ENCODE data around the gene MYDGF.

MYDGF gene

DNA sequence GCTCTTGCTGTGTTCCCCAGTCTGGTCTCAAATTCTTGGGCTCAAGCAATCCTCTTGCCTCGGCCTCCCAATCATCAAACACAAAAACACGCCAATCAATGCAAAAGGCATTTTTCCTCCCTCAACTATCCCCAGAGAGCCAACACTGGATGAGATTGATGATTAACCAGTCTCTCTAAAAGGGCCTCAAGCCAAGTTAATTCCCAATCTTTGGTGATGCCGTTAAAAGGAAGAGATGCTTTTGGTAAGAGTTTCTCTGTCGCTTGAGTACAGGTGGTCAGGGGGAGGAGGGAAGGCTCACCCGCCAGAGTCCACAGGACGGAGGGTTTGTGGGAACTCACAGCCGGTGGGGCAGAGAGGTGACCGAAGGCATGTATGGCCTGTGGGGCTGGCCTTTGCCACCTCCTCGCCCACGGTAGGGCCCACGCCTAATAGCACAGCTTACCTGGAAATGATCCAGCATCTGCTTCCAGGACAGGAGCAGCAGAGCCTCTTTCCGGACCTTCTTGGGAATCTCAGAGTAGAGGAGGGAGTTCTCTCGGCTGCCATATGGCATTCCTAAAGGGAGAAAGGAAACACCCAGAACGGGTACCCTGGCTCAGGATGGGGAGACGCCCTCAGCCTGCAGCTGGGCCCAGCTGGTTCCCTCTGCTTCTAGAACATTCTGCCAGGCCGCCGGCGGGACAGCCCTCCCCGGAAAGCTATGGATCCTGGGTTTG lies 35.4 kb upstream of the MYDGF start:
- H3K4me3 ChIP-seq (ENCODE audit: low read depth, low read length) = no peak overlapping the region

GRCh38 chr19:4704317-4704673 lies 34.2 kb upstream of the MYDGF start:
- H3K4me3 ChIP-seq (ENCODE audit: low read depth, low read length) = no peak overlapping the region
- no peak for TF ChIP-seq CTCF (IDR thresholded peaks at IDR 0.05; ENCODE audit: low read depth, low read length)

More for the DNA sequence above, 35.4 kb upstream of the MYDGF start:
- TF ChIP-seq CTCF (IDR thresholded peaks at IDR 0.05; ENCODE audit: low read depth, low read length) = no peak

DNA sequence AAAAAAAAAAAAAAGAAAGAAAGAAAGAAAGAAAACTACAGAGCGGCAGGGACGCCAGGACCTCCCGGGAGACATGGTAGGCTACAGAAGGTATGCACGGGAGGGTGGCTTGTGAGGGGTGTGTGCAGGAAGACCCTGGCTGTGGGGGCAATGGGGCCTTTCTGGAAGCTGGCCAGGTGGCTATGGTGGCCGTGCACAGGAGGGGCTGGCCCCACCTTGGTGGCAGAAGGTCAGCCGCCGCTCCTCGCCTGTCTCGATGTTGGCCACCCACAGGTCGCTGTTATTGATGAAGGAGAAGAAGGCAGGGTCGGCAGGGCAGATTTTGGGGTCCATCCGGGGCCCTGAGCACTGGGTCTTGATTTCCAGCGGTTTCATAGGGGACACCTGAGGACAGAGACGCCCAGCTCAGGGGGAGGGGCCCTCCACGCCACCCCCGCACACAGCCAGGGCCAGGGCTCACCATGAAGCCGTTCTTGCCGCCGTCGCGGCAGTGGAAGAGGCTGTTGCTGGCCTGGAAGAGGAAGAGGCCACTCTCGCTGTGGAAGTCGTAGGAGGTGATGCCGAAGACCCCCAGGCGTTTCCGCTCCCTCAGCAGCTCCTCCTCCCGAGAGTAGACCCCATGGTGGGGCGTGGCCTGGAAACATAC lies 33.7 kb upstream of the MYDGF start:
- no peak overlapping the region for H3K4me3 ChIP-seq (ENCODE audit: low read depth, low read length)
- TF ChIP-seq CTCF (IDR thresholded peaks at IDR 0.05; ENCODE audit: low read depth, low read length) = no peak

DNA sequence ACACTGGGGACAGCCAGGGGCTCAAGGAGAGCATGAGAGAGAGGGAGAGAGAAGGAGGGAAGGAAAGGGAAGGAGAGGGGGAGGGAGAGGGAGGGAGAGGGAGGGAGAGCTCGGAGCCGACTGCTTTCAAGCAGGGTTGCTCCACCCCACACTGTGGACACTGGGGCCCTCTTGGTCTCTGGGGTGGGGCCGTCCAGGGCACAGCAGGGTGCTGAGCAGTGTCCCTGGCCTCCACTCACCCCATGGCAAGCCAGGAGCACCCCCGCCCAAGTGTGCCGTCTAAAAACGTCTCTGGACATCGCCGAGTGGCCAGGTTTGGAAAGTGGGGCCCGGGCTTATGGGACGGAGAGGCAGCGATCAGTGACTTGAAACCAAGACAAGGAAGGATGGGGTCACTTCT lies 32.6 kb upstream of the MYDGF start:
- TF ChIP-seq CTCF (IDR thresholded peaks at IDR 0.05; ENCODE audit: low read depth, low read length) = no peak
- H3K4me3 ChIP-seq (ENCODE audit: low read depth, low read length) = no peak overlapping the region

DNA sequence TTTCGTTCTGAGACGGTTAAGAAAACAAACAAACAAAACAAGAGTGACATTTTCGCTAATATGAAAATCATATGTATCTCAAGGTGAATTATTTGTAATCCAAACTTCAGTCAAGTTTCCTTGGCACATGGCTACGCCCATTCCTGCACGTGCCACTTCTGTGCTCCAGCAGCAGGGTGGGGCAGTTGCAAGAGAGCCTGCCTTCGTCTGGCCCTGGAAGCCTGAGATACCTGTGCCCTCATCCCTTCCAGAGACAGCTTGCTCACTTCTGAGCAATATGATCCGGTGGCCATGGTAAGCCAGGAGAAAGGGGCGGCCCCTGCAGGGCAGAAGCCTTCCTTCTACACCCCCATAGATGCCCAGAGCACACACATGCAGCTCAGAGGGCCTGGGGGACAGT lies 31.4 kb upstream of the MYDGF start:
- TF ChIP-seq CTCF (IDR thresholded peaks at IDR 0.05; ENCODE audit: low read depth, low read length) = no peak
- no peak overlapping the region for H3K4me3 ChIP-seq (ENCODE audit: low read depth, low read length)

DNA sequence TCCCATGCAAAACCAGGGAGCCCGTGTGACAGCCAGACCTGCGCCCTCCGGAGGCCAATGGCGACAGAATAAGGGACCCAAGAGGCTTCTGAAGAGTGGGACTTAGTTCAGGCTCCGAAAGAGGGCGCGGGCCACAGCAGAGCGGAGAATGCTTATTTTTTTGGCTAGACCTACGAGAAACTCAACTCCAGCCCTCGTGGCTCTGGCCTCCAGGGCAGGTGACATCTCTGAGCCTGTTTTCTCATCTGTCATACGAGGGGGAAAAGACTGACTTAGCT lies 30.5 kb upstream of the MYDGF start:
- TF ChIP-seq CTCF (IDR thresholded peaks at IDR 0.05; ENCODE audit: low read depth, low read length) = no peak
- H3K4me3 ChIP-seq (ENCODE audit: low read depth, low read length) = no peak overlapping the region

DNA sequence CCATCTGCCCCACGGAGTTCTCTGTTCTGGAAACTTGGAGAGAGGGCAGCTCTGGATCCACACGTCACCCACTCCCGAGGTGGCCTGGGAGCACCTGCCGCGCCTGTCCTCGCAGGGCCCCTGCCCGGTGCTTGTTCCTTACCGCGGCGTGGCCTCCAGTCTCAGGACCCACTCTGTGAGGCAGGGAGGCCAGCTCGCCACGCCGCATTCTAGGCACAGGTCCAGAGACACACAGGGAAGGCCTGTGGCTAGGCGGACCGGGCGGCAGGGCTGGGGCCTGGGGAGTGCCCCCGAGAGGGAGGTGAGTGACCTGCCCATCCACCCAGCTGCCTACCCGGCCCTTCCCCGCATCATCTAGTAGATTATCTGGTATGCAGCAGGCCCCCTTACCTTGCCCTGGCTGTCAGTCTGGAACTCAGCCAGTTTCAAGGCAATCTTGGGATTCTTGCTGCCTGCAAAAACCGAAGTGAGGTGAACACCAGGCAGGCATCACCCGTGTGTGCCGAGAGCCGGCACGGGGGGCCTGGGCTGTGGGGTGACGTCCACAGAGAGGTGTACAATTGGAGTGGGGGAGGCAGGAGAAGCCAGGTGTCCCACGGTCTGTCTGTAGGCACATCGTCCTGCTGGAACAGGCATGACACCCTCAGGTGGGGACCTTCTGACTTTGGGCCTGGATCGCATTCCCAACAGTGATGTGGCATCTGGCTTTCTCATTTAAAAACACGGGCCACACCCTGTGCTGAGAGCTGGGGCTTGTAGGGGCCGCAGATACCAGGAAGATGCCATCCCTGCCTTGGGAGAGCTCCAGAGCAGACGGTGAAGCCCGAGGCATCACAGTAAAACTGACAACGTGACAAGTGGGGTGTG lies 29.9 kb upstream of the MYDGF start:
- H3K4me3 ChIP-seq (ENCODE audit: low read depth, low read length) = no peak overlapping the region
- no peak for TF ChIP-seq CTCF (IDR thresholded peaks at IDR 0.05; ENCODE audit: low read depth, low read length)
